ENCODE results near the gene SCMH1. TPM values are rescaled to one million over a fixed set of nuclear protein-coding genes. Genes with fewer than 3 reads are reported as not detected.

The SCMH1 gene
- total RNA-seq, 1 experiment from 2014 or later = 55.9 TPM

DNA sequence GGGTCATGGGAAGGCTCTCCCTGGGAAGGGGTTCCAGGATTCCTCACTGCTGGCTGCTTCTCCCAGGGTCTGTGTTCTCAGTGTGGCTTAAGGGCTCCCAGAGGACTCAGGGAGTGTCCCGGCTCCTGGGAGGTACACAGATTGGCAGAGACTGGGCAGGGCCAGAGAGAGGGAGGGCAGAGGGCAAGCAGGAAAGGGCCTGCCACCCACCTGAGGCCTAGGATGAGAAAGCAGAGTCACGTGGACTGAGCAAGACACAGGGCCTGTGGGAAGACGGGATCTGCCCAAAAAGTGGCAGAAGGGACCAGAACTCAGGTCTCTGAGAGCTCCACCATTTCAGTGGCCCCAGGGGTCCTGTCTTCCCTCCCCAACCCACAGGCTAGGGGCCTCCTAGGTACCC lies 221.5 kb downstream of the SCMH1 start:
- peak; percentile 34 for DNase-seq (ENCODE audit: unreplicated experiment)
- Mint-ChIP-seq H3K27ac (ENCODE audit: low read depth, unreplicated experiment) (peak overlapping the region; percentile 51), H3K36me3 (ENCODE audit: insufficient read depth, unreplicated experiment) (peaks cover 58% of the 10 kb centered on the region), H3K4me1 (ENCODE audit: insufficient read depth, unreplicated experiment) (peaks cover 7% of the 10 kb centered on the region), H3K4me3 (ENCODE audit: unreplicated experiment) (no peak overlapping the region), H3K27me3 (ENCODE audit: insufficient read depth, unreplicated experiment) (no peaks in the 10 kb centered on the region), H3K9me3 (ENCODE audit: unreplicated experiment) (no peaks in the 10 kb centered on the region)
- ChIA-PET CTCF (interaction anchor here (0.6 kb wide), 1 partner anchor 19 kb away, joined by 4 read pairs; no protein-coding TSS in a partner anchor), POLR2A (interaction anchor here (1.6 kb wide), 2 partner anchors 11 to 17 kb away, joined by 4 read pairs; no protein-coding TSS in a partner anchor)
- TF ChIP-seq, protein P1, sequence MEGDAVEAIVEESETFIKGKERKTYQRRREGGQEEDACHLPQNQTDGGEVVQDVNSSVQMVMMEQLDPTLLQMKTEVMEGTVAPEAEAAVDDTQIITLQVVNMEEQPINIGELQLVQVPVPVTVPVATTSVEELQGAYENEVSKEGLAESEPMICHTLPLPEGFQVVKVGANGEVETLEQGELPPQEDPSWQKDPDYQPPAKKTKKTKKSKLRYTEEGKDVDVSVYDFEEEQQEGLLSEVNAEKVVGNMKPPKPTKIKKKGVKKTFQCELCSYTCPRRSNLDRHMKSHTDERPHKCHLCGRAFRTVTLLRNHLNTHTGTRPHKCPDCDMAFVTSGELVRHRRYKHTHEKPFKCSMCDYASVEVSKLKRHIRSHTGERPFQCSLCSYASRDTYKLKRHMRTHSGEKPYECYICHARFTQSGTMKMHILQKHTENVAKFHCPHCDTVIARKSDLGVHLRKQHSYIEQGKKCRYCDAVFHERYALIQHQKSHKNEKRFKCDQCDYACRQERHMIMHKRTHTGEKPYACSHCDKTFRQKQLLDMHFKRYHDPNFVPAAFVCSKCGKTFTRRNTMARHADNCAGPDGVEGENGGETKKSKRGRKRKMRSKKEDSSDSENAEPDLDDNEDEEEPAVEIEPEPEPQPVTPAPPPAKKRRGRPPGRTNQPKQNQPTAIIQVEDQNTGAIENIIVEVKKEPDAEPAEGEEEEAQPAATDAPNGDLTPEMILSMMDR (IDR thresholded peaks at IDR 0.05; ENCODE audit: unreplicated experiment) = no peak
- no TSS peak for BruUV-seq (replicated peaks)
- intact Hi-C loops (cut with micrococcal nuclease) = loop anchor here (5.0 kb wide), 2 partner anchors 102 to 222 kb away; partner anchors contain the start of gene SCMH1

DNA sequence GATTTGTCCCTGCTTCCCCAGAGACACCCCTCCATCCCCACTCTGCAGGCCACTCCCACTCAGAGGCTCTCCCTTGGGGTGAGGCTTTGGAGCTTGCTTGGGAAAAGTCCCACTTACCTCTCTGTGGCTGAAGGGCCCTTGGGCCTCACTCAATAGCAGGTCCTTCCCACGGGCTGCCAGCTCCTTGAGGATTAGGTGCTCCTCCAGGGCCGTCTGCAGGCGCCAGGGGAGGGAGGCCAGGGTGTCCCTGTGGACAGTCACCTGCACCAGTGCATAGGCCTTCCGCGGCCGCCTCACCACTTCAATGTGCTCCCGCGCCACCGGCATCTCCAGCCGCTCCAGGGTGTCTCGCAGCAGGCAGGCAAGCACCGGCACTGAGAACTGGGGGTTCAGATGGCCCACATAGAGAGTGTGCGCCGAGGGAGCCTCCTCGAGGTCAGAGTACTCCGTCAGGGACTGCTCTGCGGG lies 222.0 kb downstream of the SCMH1 start:
- no TSS peak for BruUV-seq (replicated peaks)
- Mint-ChIP-seq H3K4me1 (ENCODE audit: insufficient read depth, unreplicated experiment) (peaks cover 7% of the 10 kb centered on the region), H3K36me3 (ENCODE audit: insufficient read depth, unreplicated experiment) (peaks cover 60% of the 10 kb centered on the region), H3K27ac (ENCODE audit: low read depth, unreplicated experiment) (peak overlapping the region; percentile 51), H3K4me3 (ENCODE audit: unreplicated experiment) (no peak overlapping the region), H3K27me3 (ENCODE audit: insufficient read depth, unreplicated experiment) (no peaks in the 10 kb centered on the region), H3K9me3 (ENCODE audit: unreplicated experiment) (no peaks in the 10 kb centered on the region)
- TF ChIP-seq, protein P1 (IDR thresholded peaks at IDR 0.05; ENCODE audit: unreplicated experiment) = no peak
- CTCF ChIA-PET = interaction anchor here (0.6 to 0.7 kb wide), 2 partner anchors 16 to 19 kb away, joined by 4 to 5 read pairs; no protein-coding TSS in a partner anchor
- POLR2A ChIA-PET = interaction anchor here (1.0 to 1.6 kb wide), 3 partner anchors 16 to 90 kb away, joined by 3 to 4 read pairs (median 3); no protein-coding TSS in a partner anchor
- intact Hi-C loops (cut with micrococcal nuclease) = loop anchor here (5.0 kb wide), 2 partner anchors 102 to 222 kb away; partner anchors contain the start of gene SCMH1
- no peak for DNase-seq (ENCODE audit: unreplicated experiment)

DNA sequence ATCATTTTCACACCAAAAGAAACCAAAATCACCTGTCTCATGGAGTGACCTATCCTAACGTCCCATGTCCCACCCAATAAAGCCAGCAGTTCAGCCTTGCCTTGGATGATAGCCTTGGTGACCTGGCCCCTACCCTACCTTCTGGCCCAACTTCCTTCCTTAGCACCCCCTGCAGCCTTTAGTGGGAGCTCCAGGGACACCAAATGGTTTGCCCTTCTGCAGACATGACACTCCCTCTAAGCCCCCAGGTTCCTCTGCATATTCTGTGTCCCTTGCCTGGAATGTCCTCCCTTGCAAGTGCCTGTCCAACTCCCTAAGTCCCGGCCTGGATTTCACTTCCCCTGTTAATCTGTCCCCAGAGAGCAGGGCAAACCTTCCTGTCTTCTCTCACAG lies 222.8 kb downstream of the SCMH1 start:
- no TSS peak for BruUV-seq (replicated peaks)
- H3K4me1 Mint-ChIP-seq (ENCODE audit: insufficient read depth, unreplicated experiment) = peaks cover 7% of the 10 kb centered on the region
- intact Hi-C loops (cut with micrococcal nuclease) = no loop called here
- TF ChIP-seq, protein P1 (IDR thresholded peaks at IDR 0.05; ENCODE audit: unreplicated experiment) = no peak
- H3K27me3 Mint-ChIP-seq (ENCODE audit: insufficient read depth, unreplicated experiment) = no peaks in the 10 kb centered on the region
- H3K4me3 Mint-ChIP-seq (ENCODE audit: unreplicated experiment) = no peak overlapping the region
- no peak for DNase-seq (ENCODE audit: unreplicated experiment)
- H3K27ac Mint-ChIP-seq (ENCODE audit: low read depth, unreplicated experiment) = no peak overlapping the region
- POLR2A ChIA-PET = interaction anchor here (1.0 to 1.1 kb wide), 2 partner anchors 18 to 91 kb away, joined by 3 read pairs; no protein-coding TSS in a partner anchor
- H3K36me3 Mint-ChIP-seq (ENCODE audit: insufficient read depth, unreplicated experiment) = peaks cover 68% of the 10 kb centered on the region
- CTCF ChIA-PET = interaction anchor here (0.7 kb wide), 1 partner anchor 81 kb away, joined by 3 read pairs; no protein-coding TSS in a partner anchor
- H3K9me3 Mint-ChIP-seq (ENCODE audit: unreplicated experiment) = no peaks in the 10 kb centered on the region

DNA sequence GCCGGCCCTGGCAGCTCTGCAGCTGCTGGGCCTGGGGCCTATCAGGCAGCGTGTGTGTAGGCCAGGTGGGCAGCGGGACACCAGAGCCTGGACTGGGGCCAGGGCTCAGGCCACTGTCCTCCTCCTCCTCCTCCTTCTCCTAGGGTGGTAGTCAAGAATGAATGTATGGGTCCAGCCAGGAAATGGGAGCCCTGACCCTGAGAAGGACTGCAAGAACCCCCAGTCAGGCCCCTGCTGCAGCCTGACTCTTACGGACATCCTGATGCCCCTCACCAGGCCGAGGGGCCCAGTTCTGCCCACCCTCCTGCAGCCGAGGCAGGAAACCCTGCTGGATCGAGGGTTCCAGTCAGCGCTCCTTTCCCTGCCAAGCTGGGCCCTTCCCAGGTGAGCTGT lies 224.1 kb downstream of the SCMH1 start:
- Mint-ChIP-seq H3K4me3 (ENCODE audit: unreplicated experiment) (no peak overlapping the region), H3K27me3 (ENCODE audit: insufficient read depth, unreplicated experiment) (no peaks in the 10 kb centered on the region), H3K36me3 (ENCODE audit: insufficient read depth, unreplicated experiment) (peaks cover 71% of the 10 kb centered on the region), H3K27ac (ENCODE audit: low read depth, unreplicated experiment) (no peak overlapping the region), H3K9me3 (ENCODE audit: unreplicated experiment) (no peaks in the 10 kb centered on the region), H3K4me1 (ENCODE audit: insufficient read depth, unreplicated experiment) (peaks cover 7% of the 10 kb centered on the region)
- TF ChIP-seq, protein P1 (IDR thresholded peaks at IDR 0.05; ENCODE audit: unreplicated experiment) = no peak
- no peak for DNase-seq (ENCODE audit: unreplicated experiment)
- intact Hi-C loops (cut with micrococcal nuclease) = no loop called here
- POLR2A ChIA-PET = no interaction called here
- no TSS peak for BruUV-seq (replicated peaks)
- CTCF ChIA-PET = no interaction called here
